Adrenal gland (tissue), 12 donors: ENCODE measurements around the gene RGS19. TPM values are rescaled to one million over a fixed set of nuclear protein-coding genes. Genes with fewer than 3 reads are reported as not detected.

ENCODE experiments used
- DNase-seq, 7 donors: peaks; one replicate each; pipeline ENCODE4 v3.0.0-alpha.2; 2019 to 2020
- H3K27ac ChIP-seq, 5 donors: fragments of 200-600 bp; sonication (generic) in 4 of 5; 1 replicate in 3 of 5; 2 replicates in 2 of 5; pipeline versions ENCODE4 v1.5.1 to v1.8.0; 2016 to 2020; ENCODE audit warnings: mild to moderate bottlenecking in 1 of 5
- H3K27me3 ChIP-seq: fragments of 200-600 bp; 2 replicates; pipeline ENCODE4 v1.8.0; 2021
- H3K36me3 ChIP-seq, 2 donors: fragments of 200-600 bp; replicated peaks in 1 of 2; 1 replicate in 1 of 2; 2 replicates in 1 of 2; pipeline versions ENCODE4 v1.5.1 to v1.8.0; 2018 to 2022
- H3K4me1 ChIP-seq, 2 donors: fragments of 200-600 bp; replicated peaks in 1 of 2; 1 replicate in 1 of 2; 2 replicates in 1 of 2; pipeline versions ENCODE4 v1.5.1 to v1.8.0; 2018 to 2021
- H3K4me3 ChIP-seq, 4 donors: fragments of 200-600 bp; sonication (generic) in 3 of 4; one replicate each; pipeline ENCODE4 v1.5.1; 2016 to 2018
- H3K9me3 ChIP-seq, 3 donors: fragments of 200-600 bp; sonication (generic) in 1 of 3; replicated peaks in 1 of 3; 1 replicate in 2 of 3; 2 replicates in 1 of 3; pipeline versions ENCODE4 v1.5.1 to v1.8.0; 2016 to 2021
- CTCF ChIP-seq, 6 experiments: fragments of 450-650 bp in 4 of 6; fragments of 200-600 bp in 2 of 6; sonication (generic) in 1 of 6; IDR thresholded peaks; 1 replicate in 5 of 6; 2 replicates in 1 of 6; pipeline versions ENCODE4 v1.5.1 to v1.8.0; 2016 to 2021; ENCODE audit warnings: antibody characterized with exemption in 6 of 6, mild to moderate bottlenecking in 2 of 6, moderate library complexity in 1 of 6
- POLR2A ChIP-seq, 2 donors: fragments of 450-650 bp; IDR thresholded peaks; one replicate each; pipeline ENCODE4 v1.6.1; 2017; ENCODE audit warnings: antibody characterized with exemption in 2 of 2, mild to moderate bottlenecking in 2 of 2, moderate library complexity in 1 of 2
- WGBS, 4 donors: extraction: QIAGEN DNeasy Blood & Tissue Kit in 2 of 4; methylation state at CpG; one replicate each; pipeline versions ENCODE4 v1.1.5 to v1.1.7; 2013 to 2017; 5-methylcytosine and 5-hydroxymethylcytosine counted together
- intact Hi-C, 2 donors: fragments of 100-400 bp; cut with DNase I; formaldehyde crosslinking; loops; one replicate each; pipeline versions ENCODE4 v1.14.1 to v1.15.0; 2022 to 2023
- polyA plus RNA-seq, 3 donors: library from polyadenylated mRNA; stranded (reverse); fragments of 200-250 nt in 2 of 3; fragments of 350-450 nt in 1 of 3; fragmentation: Illumina TruSeq in 1 of 3; extraction: RNeasy Lipid Tissue Mini Kit (QIAGEN cat#74804) in 1 of 3; gene quantifications; one replicate each; pipeline ENCODE4 v1.2.3, GENCODE V29; 2013 to 2014
- total RNA-seq, 9 donors: library from RNA; depleted of rRNA in 4 of 9; stranded (reverse); fragments of >200 nt in 4 of 9; fragments of 120-200 nt in 1 of 9; fragmentation: NEBNext Ultra II Directional in 1 of 9; extraction: Animal tissue kit (Norgen Biotek cat#: 25700) in 1 of 9; gene quantifications; one replicate each; pipeline versions ENCODE4 v1.1.0 to v1.2.4, GENCODE V29; 2013 to 2023
- donor health status: healthy with polysubstance abuse.
- donor health status: Bipolar disorder and iron deficiency.
- donor health status: DM: yes; HTN: yes; CAD: no.
- donor health status: DM: no; HTN: no; CAD: no.
- donor health status: DM: no; HTN: no; CAD: no.
- donor health status: DM: yes; HTN: yes; CAD: no.

The RGS19 gene
- total and polyA plus RNA-seq, 12 donors, result 3.0 to 42.0 (median 15.1) TPM

- Histone ChIP-seq H3K27ac (no peak overlapping the region), H3K4me3 (no peak overlapping the region), H3K9me3 (no peaks in the 10 kb centered on the region), H3K36me3 (no peaks in the 10 kb centered on the region), H3K4me1 (peaks cover 0 to 3% of the 10 kb centered on the region in 2 donors), H3K27me3 (peaks cover 21% of the 10 kb centered on the region)
- TF ChIP-seq CTCF (IDR thresholded peaks at IDR 0.05) (no peak), POLR2A (IDR thresholded peaks at IDR 0.05) (no peak)
- DNase-seq, result no peak
- 85 to 93% (median 88%) methylated on average over 11 to 21 of the region's 21 CpGs for WGBS, 4 donors
- intact Hi-C loops, result no loop called here
Observed at GRCh38 chr20:64099086-64099786, 19.9 kb upstream of the RGS19 start.

DNA sequence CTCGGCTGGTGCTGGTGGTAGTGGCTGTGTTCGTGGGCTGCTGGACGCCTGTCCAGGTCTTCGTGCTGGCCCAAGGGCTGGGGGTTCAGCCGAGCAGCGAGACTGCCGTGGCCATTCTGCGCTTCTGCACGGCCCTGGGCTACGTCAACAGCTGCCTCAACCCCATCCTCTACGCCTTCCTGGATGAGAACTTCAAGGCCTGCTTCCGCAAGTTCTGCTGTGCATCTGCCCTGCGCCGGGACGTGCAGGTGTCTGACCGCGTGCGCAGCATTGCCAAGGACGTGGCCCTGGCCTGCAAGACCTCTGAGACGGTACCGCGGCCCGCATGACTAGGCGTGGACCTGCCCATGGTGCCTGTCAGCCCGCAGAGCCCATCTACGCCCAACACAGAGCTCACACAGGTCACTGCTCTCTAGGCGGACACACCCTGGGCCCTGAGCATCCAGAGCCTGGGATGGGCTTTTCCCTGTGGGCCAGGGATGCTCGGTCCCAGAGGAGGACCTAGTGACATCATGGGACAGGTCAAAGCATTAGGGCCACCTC, 19.2 kb upstream of the RGS19 start:
- no peak overlapping the region for H3K27ac ChIP-seq
- DNase-seq, result no peak
- 86 to 94% (median 93%) methylated on average over 18 to 28 of the region's 28 CpGs for WGBS, 4 donors
- no peak overlapping the region for H3K4me3 ChIP-seq
- TF ChIP-seq CTCF (IDR thresholded peaks at IDR 0.05) (no peak), POLR2A (IDR thresholded peaks at IDR 0.05) (no peak)
- H3K27me3 ChIP-seq, result peaks cover 18% of the 10 kb centered on the region
- no peaks in the 10 kb centered on the region for H3K36me3 ChIP-seq
- intact Hi-C loops, result no loop called here
- H3K4me1 ChIP-seq, result peaks cover 0 to 3% of the 10 kb centered on the region in 2 donors
- no peaks in the 10 kb centered on the region for H3K9me3 ChIP-seq

- intact Hi-C loops, result no loop called here
- H3K36me3 ChIP-seq, result no peaks in the 10 kb centered on the region
- H3K27me3 ChIP-seq, result peaks cover under 1% of the 10 kb centered on the region
- no peaks in the 10 kb centered on the region for H3K4me1 ChIP-seq
- no peak for DNase-seq
- H3K9me3 ChIP-seq, result no peaks in the 10 kb centered on the region
- 64 to 85% (median 82%) methylated on average over 6 of the region's 6 CpGs for WGBS, 4 donors
- H3K4me3 ChIP-seq, result no peak overlapping the region
- no peak for TF ChIP-seq CTCF (IDR thresholded peaks at IDR 0.05)
- TF ChIP-seq POLR2A (IDR thresholded peaks at IDR 0.05), result no peak
- no peak overlapping the region for H3K27ac ChIP-seq
Observed at GRCh38 chr20:64096535-64096934, 17.2 kb upstream of the RGS19 start.

DNA sequence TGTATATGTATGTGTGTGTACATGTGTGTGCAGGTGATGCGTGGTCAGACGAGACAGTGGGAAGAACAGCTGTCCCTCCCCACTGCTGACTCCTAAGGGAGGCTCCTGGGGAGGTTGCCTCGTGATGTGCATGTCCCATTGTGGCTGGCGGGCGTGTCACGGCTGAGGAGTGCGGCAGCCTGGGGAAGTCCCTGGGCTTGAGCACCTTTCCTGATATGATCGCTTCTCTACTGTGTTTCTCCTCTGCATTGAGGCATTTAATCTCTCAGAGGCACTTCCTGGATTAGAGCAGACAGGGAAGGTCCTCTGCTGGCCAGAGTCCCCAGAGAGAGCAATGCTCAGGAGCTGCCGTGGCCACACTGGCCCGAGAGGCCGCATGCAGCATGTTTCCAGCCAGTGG, 16.6 kb upstream of the RGS19 start:
- intact Hi-C loops, result no loop called here

More for the DNA sequence above, 16.6 kb upstream of the RGS19 start:
- TF ChIP-seq POLR2A (IDR thresholded peaks at IDR 0.05), result no peak
- TF ChIP-seq CTCF (IDR thresholded peaks at IDR 0.05), result no peak
- no peaks in the 10 kb centered on the region for H3K4me1 ChIP-seq
- no peaks in the 10 kb centered on the region for H3K36me3 ChIP-seq
- H3K9me3 ChIP-seq, result no peaks in the 10 kb centered on the region
- 85 to 95% (median 90%) methylated on average over 3 to 11 of the region's 11 CpGs for WGBS, 4 donors
- H3K27ac ChIP-seq, result no peak overlapping the region
- no peak for DNase-seq
- no peaks in the 10 kb centered on the region for H3K27me3 ChIP-seq
- H3K4me3 ChIP-seq, result no peak overlapping the region
